Activated CD8-positive, alpha-beta memory T cell treated with anti-CD3 and anti-CD28 coated beads for 36 hours (primary cell): ENCODE data around the gene TEAD2. TPM values are rescaled to one million over a fixed set of nuclear protein-coding genes. Genes with fewer than 3 reads are reported as not detected.
"Not testable (repeated sequence)": the region's sequence is repeated elsewhere in the genome, so short reads cannot be mapped to it uniquely, and the experiment has no call there.

Experiments
- CTCF ChIA-PET: fragments of 350-600 bp; sonication (Branson Sonifier 250); formaldehyde crosslinking; loops from one replicate; lab custom pipeline; 2021; ENCODE audit warnings: antibody characterized with exemption; lab: Charles Lee
- POLR2A ChIA-PET: fragments of 350-600 bp; sonication (Branson Sonifier 250); formaldehyde crosslinking; loops from one replicate; lab custom pipeline; 2021; ENCODE audit warnings: antibody characterized with exemption; lab: Charles Lee
- total RNA-seq, 2 experiments: library from RNA; stranded (reverse); gene quantifications; one replicate each; pipeline ENCODE4 v1.2.3, GENCODE V29; 2021

The TEAD2 gene
- total RNA-seq, 2 experiments from 2014 or later: not detected

GRCh38 chr19:49318296-49318695 is 43.9 kb downstream of the TEAD2 start:
- POLR2A ChIA-PET: no interaction called here
- CTCF ChIA-PET: interaction anchor here (0.7 to 1.6 kb wide), 4 partner anchors 13 to 505 kb away, joined by 3 to 4 read pairs (median 4); no protein-coding TSS in a partner anchor

GRCh38 chr19:49316284-49316683 is 45.9 kb downstream of the TEAD2 start:
- ChIA-PET POLR2A (no interaction called here), CTCF (interaction anchor here (0.6 kb wide), 1 partner anchor 129 kb away, joined by 3 read pairs; no protein-coding TSS in a partner anchor)

DNA sequence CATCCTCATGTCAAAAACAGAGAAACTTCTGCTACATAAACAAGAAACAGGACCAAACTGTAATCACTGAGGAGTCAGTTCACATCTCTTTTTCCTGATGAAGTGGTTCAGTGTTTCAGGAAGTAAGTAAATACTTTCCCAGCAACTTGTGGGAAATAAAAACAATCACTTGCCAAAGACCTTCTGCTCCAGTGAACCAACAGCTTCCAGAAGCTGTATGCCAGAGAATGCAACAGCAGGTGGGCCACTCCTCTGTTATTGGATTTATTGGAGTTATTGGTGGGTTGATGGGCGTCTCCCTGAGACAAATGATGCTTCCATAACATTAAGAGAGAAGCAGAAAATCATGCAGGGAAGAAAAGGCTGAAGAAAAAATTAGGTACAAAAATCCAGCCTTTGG is 47.1 kb downstream of the TEAD2 start:
- CTCF ChIA-PET: interaction anchor here (1.0 kb wide), 1 partner anchor 182 kb away, joined by 3 read pairs; no protein-coding TSS in a partner anchor
- POLR2A ChIA-PET: no interaction called here

DNA sequence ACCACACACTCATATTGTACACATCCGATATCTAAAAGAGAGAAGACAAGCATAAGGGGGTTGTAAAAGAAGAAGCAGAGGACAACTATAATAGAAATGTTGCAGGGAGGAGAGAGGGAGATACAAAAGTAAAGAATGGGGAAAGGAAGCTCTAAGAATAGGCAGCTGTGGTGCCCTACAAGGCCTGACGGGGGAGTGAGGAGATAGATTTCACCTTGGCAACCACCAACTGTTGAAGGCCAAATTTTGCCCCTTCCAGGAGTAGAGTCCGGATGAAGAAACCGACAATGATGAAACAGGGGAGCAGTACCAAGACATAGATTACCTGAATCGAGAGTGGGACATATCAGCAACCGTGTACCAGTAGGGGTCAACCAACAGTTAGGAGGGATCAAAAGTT is 53.1 kb downstream of the TEAD2 start:
- ChIA-PET POLR2A (no interaction called here), CTCF (no interaction called here)

- CTCF ChIA-PET, POLR2A ChIA-PET: not testable (repeated sequence)
Observed at GRCh38 chr19:49306734-49307133, 55.5 kb downstream of the TEAD2 start.

GRCh38 chr19:49301866-49302252 is 60.4 kb downstream of the TEAD2 start:
- ChIA-PET CTCF (interaction anchor here (0.6 to 2.4 kb wide), 11 partner anchors 9 to 323 kb away, joined by 3 to 8 read pairs (median 4); no protein-coding TSS in a partner anchor), POLR2A (no interaction called here)

- ChIA-PET POLR2A (interaction anchor here (0.6 kb wide), 1 partner anchor 610 kb away, joined by 7 read pairs; no protein-coding TSS in a partner anchor), CTCF (interaction anchor here (0.6 to 2.4 kb wide), 15 partner anchors 9 to 322 kb away, joined by 3 to 8 read pairs (median 4); no protein-coding TSS in a partner anchor)
Observed at GRCh38 chr19:49301165-49301865, 60.9 kb downstream of the TEAD2 start.

DNA sequence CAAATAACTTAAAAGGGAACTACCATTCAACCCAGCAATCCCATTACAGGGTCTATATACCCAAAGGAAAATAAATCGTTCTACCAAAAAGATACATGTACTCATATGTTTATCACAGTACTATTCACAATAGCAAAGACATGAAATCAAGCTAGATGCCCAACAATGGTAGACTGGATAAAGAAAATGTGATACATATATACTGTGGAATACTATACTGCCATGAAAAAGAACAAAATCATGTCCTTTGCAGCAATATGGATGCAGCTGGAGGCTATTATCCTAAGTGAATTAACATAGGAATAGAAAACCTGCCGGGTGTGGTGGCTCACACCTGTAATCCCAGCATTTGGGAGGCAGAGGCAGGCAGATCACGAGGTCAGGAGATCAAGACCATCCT is 63.6 kb downstream of the TEAD2 start:
- POLR2A ChIA-PET, CTCF ChIA-PET: not testable (repeated sequence)

DNA sequence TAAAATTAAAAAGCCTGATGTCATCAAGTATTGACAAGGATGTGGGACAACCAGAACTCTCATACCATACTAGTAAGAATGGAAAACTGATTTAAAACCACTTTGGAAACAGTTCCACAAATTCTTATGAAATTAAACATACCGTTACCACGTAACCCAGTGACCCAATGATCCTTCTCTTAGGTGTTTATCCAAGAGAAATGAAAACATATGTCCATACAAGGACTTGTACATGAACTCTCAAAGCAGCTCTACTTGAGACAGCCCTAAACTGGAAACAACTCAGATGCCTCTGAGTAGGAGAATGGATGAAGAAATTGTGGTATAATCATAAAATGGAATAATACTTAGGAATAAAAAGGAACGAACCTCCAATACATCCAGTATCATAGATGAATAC is 64.8 kb downstream of the TEAD2 start:
- ChIA-PET POLR2A (no interaction called here), CTCF (no interaction called here)

GRCh38 chr19:49295208-49295880 is 66.9 kb downstream of the TEAD2 start:
- CTCF ChIA-PET: no interaction called here
- POLR2A ChIA-PET: no interaction called here

- ChIA-PET POLR2A (no interaction called here), CTCF (interaction anchor here (0.5 to 1.3 kb wide), 2 partner anchors 68 to 90 kb away, joined by 3 to 5 read pairs; no protein-coding TSS in a partner anchor)
Observed at GRCh38 chr19:49294401-49294800, 67.8 kb downstream of the TEAD2 start.

Other genes with a start within 250 kb of the TEAD2 start
- 1 to 10 TPM; 4.7 to 4.9 TPM for gene LIN7B, start 248.0 kb downstream of the TEAD2 start, total RNA-seq
- 1 to 10 TPM; 1.0 to 1.4 TPM for gene C19orf73, start 243.3 kb downstream of the TEAD2 start, total RNA-seq
- 1 to 10 TPM; 3.9 to 4.7 TPM for gene PPFIA3, start 242.9 kb downstream of the TEAD2 start, total RNA-seq
- gene HRC, start 207.0 kb downstream of the TEAD2 start, total RNA-seq: not detected
- gene TRPM4, start 204.6 kb downstream of the TEAD2 start, total RNA-seq: under 1 TPM in 1 of 2 experiments, not detected in 1; 0.13 TPM
- under 1 TPM; 0.57 to 0.95 TPM for gene SLC6A16, start 37.2 kb downstream of the TEAD2 start, total RNA-seq
- 100 to 1,000 TPM; 101 to 102 TPM for gene CD37, start 27.0 kb downstream of the TEAD2 start, total RNA-seq
- gene DKKL1, start 1.5 kb upstream of the TEAD2 start, total RNA-seq: not detected
- under 1 TPM; 0.15 to 0.19 TPM for gene KASH5, start 25.8 kb upstream of the TEAD2 start, total RNA-seq
- not detected for gene PTH2, start 61.0 kb upstream of the TEAD2 start, total RNA-seq
- gene GFY, start 63.0 kb upstream of the TEAD2 start, total RNA-seq: not detected
- gene SLC17A7, start 79.1 kb upstream of the TEAD2 start, total RNA-seq: not detected
- 100 to 1,000 TPM; 152 to 154 TPM for gene PIH1D1, start 89.4 kb upstream of the TEAD2 start, total RNA-seq
- 10 to 100 TPM; 38.4 to 38.5 TPM for gene ALDH16A1, start 90.8 kb upstream of the TEAD2 start, total RNA-seq
- 10 to 100 TPM; 52.2 to 55.1 TPM for gene FLT3LG, start 111.8 kb upstream of the TEAD2 start, total RNA-seq
- 1,000 to 10,000 TPM; 3,587 to 3,700 TPM for gene RPL13A, start 125.2 kb upstream of the TEAD2 start, total RNA-seq
- 1,000 to 10,000 TPM; 2,789 to 2,826 TPM for gene RPS11, start 134.0 kb upstream of the TEAD2 start, total RNA-seq
- 10 to 100 TPM; 10.3 to 12.4 TPM for gene FCGRT, start 150.2 kb upstream of the TEAD2 start, total RNA-seq
- 1 to 10 TPM; 2.6 to 2.8 TPM for gene RCN3, start 165.6 kb upstream of the TEAD2 start, total RNA-seq
- gene NOSIP, start 218.1 kb upstream of the TEAD2 start, total RNA-seq: 10 to 100 TPM; 59.7 to 60.2 TPM
- gene PRRG2, start 218.9 kb upstream of the TEAD2 start, total RNA-seq: 1 to 10 TPM; 1.1 to 1.4 TPM
- gene PRR12, start 228.8 kb upstream of the TEAD2 start, total RNA-seq: 10 to 100 TPM; 22.0 to 22.3 TPM